Karpas-422 (cell line): ENCODE results near the gene CASP3. TPM values are rescaled to one million over a fixed set of nuclear protein-coding genes. Genes with fewer than 3 reads are reported as not detected.

Source experiments
- DNase-seq: peaks from one replicate; pipeline ENCODE4 v3.0.0-alpha.2; 2015
- H2AFZ ChIP-seq: fragments of 200-600 bp; sonication (generic); 2 replicates; pipeline ENCODE4 v1.6.1; 2014; ENCODE audit warnings: antibody characterized with exemption, low read length, mixed read lengths
- H3K27ac ChIP-seq: fragments of 200-600 bp; sonication (generic); 2 replicates; pipeline ENCODE4 v1.5.1; 2014; ENCODE audit warnings: mild to moderate bottlenecking, low read length, moderate library complexity
- H3K27me3 ChIP-seq: fragments of 200-600 bp; sonication (generic); 2 replicates; pipeline ENCODE4 v1.6.1; 2014; ENCODE audit warnings: low read length, mixed read lengths
- H3K36me3 ChIP-seq: fragments of 200-600 bp; sonication (generic); 2 replicates; pipeline ENCODE4 v1.6.1; 2014; ENCODE audit warnings: low read length, mixed read lengths; ENCODE audit not compliant: insufficient read depth
- H3K4me1 ChIP-seq: fragments of 200-600 bp; sonication (generic); 2 replicates; pipeline ENCODE4 v1.6.1; 2014; ENCODE audit warnings: mild to moderate bottlenecking, low read length, mixed read lengths
- H3K4me2 ChIP-seq: fragments of 200-600 bp; sonication (generic); 2 replicates; pipeline ENCODE4 v1.6.1; 2014; ENCODE audit warnings: low read length, low read depth, mild to moderate bottlenecking; ENCODE audit not compliant: poor library complexity, severe bottlenecking
- H3K4me3 ChIP-seq: fragments of 200-600 bp; sonication (generic); 2 replicates; pipeline ENCODE4 v1.5.1; 2014; ENCODE audit warnings: mild to moderate bottlenecking, antibody characterized with exemption, low read length, mixed read lengths
- H3K79me2 ChIP-seq: fragments of 200-600 bp; sonication (generic); 2 replicates; pipeline ENCODE4 v1.6.1; 2014; ENCODE audit warnings: mild to moderate bottlenecking, low read length, mixed read lengths
- H3K9ac ChIP-seq: fragments of 200-600 bp; sonication (generic); 2 replicates; pipeline ENCODE4 v1.6.0; 2014; ENCODE audit warnings: low read length
- H3K9me2 ChIP-seq: fragments of 200-600 bp; sonication (generic), shearing (Covaris generic); replicated peaks from 2 replicates; pipeline ENCODE4 v1.6.0; 2014; ENCODE audit warnings: mild to moderate bottlenecking, low read length, moderate library complexity; ENCODE audit not compliant: insufficient read depth
- H3K9me3 ChIP-seq: fragments of 300-700, 200-600 bp; sonication (generic); 2 replicates; pipeline ENCODE4 v1.6.1; 2014; ENCODE audit warnings: low read length, mixed read lengths
- H4K20me1 ChIP-seq: fragments of 200-600 bp; sonication (generic); 2 replicates; pipeline ENCODE4 v1.6.1; 2014; ENCODE audit warnings: mild to moderate bottlenecking, antibody characterized with exemption, low read length, low read depth; ENCODE audit not compliant: insufficient read depth
- total RNA-seq: library from RNA; depleted of rRNA; stranded (reverse); fragments of >200 nt; shearing (Covaris generic); gene quantifications from 2 replicates; pipeline ENCODE4 v1.2.3, GENCODE V29; 2014; ENCODE audit warnings: low replicate concordance

The CASP3 gene
- total RNA-seq, 1 experiment from 2014 or later, result 22.5 TPM

DNA sequence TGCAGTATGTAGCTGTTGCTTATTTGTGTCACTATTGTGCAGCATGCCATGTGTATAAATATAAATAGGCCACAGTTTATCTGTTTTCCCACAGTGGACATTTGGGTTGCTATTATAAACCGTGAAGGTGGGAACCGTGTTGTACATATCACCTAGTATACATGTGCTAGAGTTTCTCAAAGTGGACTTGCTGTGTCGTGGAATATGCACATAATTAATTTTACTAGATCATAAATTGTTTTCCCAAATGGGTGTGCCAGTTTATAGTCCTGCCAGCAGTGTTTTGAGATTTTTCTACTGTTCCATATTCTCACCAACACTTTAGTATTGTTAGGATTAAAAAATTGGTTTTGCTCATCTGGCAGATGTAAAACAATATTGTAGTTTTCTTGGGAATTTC, 38.8 kb upstream of the CASP3 start:
- Histone ChIP-seq H3K9ac (no peak overlapping the region), H3K4me1 (no peaks in the 10 kb centered on the region), H3K9me2 (no peaks in the 10 kb centered on the region), H3K4me2 (no peak overlapping the region), H4K20me1 (no peaks in the 10 kb centered on the region), H3K27me3 (no peaks in the 10 kb centered on the region), H3K36me3 (no peaks in the 10 kb centered on the region; the same call in 1 of the 2 replicates), H2AFZ (no peak overlapping the region), H3K79me2 (no peaks in the 10 kb centered on the region), H3K9me3 (no peaks in the 10 kb centered on the region), H3K27ac (no peak overlapping the region), H3K4me3 (no peak overlapping the region)
- DNase-seq, result no peak

DNA sequence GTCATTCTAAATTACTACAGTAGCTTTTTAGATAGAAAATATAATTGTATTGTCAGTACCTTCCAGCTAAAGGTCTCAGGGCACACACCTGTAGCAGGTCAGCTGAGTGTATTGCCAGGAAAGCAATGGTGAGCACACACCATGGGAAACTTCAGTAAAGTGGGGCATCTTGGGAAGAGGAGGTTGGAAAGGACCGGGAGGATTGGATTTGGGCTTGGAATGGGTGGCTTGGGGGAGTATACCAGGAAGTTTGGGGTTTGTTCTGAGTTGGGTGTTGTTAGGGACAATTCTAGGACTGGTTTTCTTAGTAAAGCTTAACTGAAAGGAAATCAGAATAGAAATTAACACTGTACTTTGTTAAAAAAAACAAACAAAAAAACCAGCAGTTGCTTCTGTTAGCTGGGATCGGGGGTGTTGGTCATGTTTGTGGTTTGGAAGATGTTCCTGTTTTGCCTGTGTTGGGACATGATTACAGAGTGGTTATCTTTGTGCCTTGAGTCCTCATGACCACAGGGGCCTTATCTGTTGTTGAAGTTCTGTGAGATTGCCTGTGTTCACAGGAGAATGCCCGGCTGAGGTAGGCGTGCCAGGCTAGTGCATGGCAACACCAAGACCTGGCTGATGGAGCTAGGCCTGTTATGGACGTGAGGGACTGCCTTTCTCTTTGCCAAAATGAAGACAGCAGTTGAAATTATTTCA, 35.4 kb upstream of the CASP3 start:
- H4K20me1 ChIP-seq, result no peaks in the 10 kb centered on the region
- H3K27me3 ChIP-seq, result no peaks in the 10 kb centered on the region
- no peak overlapping the region for H3K4me3 ChIP-seq
- H3K79me2 ChIP-seq, result no peaks in the 10 kb centered on the region
- no peak overlapping the region for H3K9ac ChIP-seq
- no peaks in the 10 kb centered on the region for H3K4me1 ChIP-seq
- DNase-seq, result no peak
- no peak overlapping the region for H2AFZ ChIP-seq
- H3K36me3 ChIP-seq, result no peaks in the 10 kb centered on the region
- H3K9me2 ChIP-seq, result no peaks in the 10 kb centered on the region
- no peak overlapping the region for H3K27ac ChIP-seq
- no peak overlapping the region for H3K4me2 ChIP-seq
- H3K9me3 ChIP-seq, result no peaks in the 10 kb centered on the region

DNA sequence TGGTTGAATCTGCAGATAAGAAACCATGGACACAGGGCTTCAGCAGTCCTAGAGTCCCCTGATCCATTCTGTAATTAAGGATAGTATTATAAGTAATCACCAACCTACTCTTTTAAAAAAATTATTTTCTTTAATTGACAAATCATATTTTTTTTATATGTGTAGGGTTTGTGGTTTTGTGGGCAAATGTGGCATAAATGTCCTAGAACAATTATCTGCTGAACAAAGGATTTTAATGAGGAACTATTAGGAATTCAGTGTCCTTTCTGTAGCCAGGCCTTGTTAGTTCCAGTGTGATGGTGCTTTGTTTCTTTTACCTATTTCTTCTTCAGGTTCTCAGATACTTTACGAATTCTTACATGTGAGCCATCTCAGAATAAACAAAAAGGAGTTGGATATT, 32.7 kb upstream of the CASP3 start:
- Histone ChIP-seq H3K9me3 (no peaks in the 10 kb centered on the region), H4K20me1 (no peaks in the 10 kb centered on the region), H3K79me2 (no peaks in the 10 kb centered on the region), H3K4me3 (no peak overlapping the region), H3K27ac (no peak overlapping the region), H3K4me1 (no peaks in the 10 kb centered on the region), H3K36me3 (no peaks in the 10 kb centered on the region), H3K9ac (no peak overlapping the region), H3K27me3 (no peaks in the 10 kb centered on the region), H3K4me2 (no peak overlapping the region), H3K9me2 (no peaks in the 10 kb centered on the region), H2AFZ (no peak overlapping the region)
- no peak for DNase-seq

DNA sequence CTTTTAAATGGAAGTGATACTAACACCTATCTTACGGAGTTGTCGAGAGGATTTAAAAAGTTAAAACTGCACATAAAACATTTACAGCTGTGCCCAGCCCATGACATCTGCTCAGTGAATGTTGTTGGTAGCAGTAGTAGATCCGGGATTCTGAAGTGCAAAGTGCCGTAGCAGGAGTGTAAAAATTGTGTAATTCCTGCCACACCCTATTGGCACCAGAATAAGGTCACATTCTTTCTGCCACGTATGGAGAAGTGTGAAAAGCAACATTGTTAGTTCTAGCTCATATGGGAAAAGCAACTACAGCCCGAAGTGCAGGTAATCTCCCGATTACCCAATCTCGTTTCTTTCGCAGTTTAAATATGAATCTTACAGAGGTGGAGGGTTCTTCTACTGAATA, 31.5 kb upstream of the CASP3 start:
- H3K27me3 ChIP-seq, result no peaks in the 10 kb centered on the region

DNA sequence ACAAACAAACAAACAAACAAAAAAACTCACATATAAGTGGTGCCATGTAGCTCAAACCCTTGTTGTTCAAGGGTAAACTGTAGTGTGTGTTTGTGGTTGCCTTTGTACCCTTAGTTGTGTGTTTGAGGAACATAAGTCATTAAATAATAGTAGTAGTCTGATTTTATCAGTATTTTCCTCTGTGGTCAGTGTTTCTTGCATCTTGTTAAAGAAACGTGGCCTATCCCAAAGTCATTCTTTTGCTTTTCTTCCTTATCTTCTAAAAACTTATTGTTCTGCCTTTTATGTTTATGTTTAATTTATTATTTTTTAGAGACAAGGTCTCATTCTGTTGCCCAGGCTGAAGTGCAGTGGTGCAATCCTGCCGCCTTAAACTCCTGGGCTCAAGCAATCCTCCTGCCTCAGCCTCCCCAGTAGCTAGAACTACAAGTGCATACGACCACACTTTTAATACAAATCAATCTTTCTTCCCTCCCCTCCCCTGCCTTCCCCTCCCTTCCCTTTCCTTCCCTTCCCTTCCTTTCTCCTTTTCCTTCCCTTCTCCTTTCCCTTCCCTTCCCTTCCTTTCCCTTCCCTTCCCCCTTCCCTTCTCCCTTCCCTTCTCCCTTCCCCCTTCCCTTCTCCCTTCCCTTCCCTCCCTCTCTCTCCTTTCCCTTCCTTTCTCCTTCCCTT, 26.7 kb upstream of the CASP3 start:
- no peak for DNase-seq
- no peaks in the 10 kb centered on the region for H3K4me1 ChIP-seq
- H3K27me3 ChIP-seq, result no peaks in the 10 kb centered on the region
- no peaks in the 10 kb centered on the region for H3K79me2 ChIP-seq
- H4K20me1 ChIP-seq, result no peaks in the 10 kb centered on the region
- no peaks in the 10 kb centered on the region for H3K9me2 ChIP-seq
- H3K36me3 ChIP-seq, result no peaks in the 10 kb centered on the region
- no peak overlapping the region for H3K4me3 ChIP-seq
- H3K4me2 ChIP-seq, result no peak overlapping the region
- H2AFZ ChIP-seq, result no peak overlapping the region
- no peaks in the 10 kb centered on the region for H3K9me3 ChIP-seq
- no peak overlapping the region for H3K27ac ChIP-seq
- no peak overlapping the region for H3K9ac ChIP-seq

More for the DNA sequence above, 31.5 kb upstream of the CASP3 start:
- Histone ChIP-seq H3K4me2 (no peak overlapping the region), H3K79me2 (no peaks in the 10 kb centered on the region), H4K20me1 (no peaks in the 10 kb centered on the region), H3K27ac (no peak overlapping the region), H3K36me3 (no peaks in the 10 kb centered on the region), H2AFZ (no peak overlapping the region), H3K9ac (no peak overlapping the region), H3K9me2 (no peaks in the 10 kb centered on the region), H3K4me1 (no peaks in the 10 kb centered on the region), H3K9me3 (no peaks in the 10 kb centered on the region), H3K4me3 (no peak overlapping the region)
- no peak for DNase-seq

DNA sequence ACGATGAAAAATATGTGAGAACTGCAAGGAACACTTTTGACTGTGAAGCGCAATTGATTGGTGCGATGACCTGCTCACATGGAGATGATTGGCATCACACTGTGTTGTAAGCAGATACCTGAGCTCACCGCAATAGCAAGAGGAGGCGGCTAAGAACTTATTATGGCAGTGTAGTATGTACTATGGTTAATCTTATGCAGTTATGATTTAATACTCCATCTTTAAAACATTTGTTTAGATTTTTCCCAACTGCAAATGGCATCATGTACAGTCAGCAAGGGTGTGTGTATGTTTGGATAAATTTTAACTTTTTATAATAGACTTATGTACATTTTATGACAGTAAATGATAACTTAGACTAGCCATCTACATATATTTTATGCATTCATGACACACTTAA, 25.8 kb upstream of the CASP3 start:
- Histone ChIP-seq H3K27ac (no peak overlapping the region), H3K9me3 (no peaks in the 10 kb centered on the region), H3K9ac (no peak overlapping the region), H3K36me3 (no peaks in the 10 kb centered on the region), H3K79me2 (no peaks in the 10 kb centered on the region), H3K4me1 (no peaks in the 10 kb centered on the region), H2AFZ (no peak overlapping the region), H4K20me1 (no peaks in the 10 kb centered on the region), H3K27me3 (no peaks in the 10 kb centered on the region), H3K4me2 (no peak overlapping the region), H3K9me2 (no peaks in the 10 kb centered on the region), H3K4me3 (no peak overlapping the region)
- DNase-seq, result no peak

DNA sequence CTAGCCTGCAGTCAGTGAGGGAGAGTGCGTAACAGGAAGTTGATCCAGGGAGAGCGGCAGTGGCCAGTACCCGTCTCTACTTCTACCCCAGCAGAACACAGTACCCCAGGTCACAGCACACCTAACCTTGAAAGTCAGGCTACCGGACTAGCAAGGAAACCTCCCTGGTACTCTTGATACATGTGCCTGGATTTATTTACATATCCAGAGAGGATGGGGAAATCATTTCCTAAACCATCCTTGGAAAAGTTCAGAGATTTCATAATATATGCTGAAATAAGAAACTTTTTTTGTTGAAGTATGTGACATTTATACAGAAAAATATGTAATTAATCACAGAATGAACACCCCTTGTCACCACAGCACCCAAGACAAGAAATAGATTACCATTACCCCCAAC, 24.8 kb upstream of the CASP3 start:
- H3K4me1 ChIP-seq, result no peaks in the 10 kb centered on the region
- H3K36me3 ChIP-seq, result no peaks in the 10 kb centered on the region
- H3K27ac ChIP-seq, result no peak overlapping the region
- no peak overlapping the region for H3K4me2 ChIP-seq
- H3K9me2 ChIP-seq, result no peaks in the 10 kb centered on the region
- H3K9ac ChIP-seq, result no peak overlapping the region
- H2AFZ ChIP-seq, result no peak overlapping the region
- H3K27me3 ChIP-seq, result no peaks in the 10 kb centered on the region
- H4K20me1 ChIP-seq, result no peaks in the 10 kb centered on the region
- no peak for DNase-seq
- no peaks in the 10 kb centered on the region for H3K79me2 ChIP-seq
- H3K4me3 ChIP-seq, result no peak overlapping the region
- no peaks in the 10 kb centered on the region for H3K9me3 ChIP-seq

DNA sequence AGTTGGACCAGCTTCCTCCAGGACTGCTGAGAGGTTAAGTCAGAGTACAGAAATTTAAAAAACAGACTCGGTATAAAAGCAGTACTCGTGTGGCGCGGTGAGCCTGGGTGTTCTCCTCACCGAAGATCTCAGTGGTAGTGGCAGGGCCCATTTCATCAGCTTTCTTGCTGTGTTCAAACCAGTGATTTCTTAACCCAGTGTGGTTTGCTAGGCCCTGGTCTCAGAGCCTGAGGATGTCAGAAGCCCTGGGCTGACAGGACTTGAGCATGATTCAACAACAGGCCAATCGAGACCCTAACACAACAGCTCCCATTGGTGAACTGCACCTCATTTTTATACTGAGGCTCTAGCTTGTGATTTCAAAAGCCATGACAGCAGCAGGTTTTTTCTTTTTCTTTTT, 23.5 kb upstream of the CASP3 start:
- Histone ChIP-seq H3K4me2 (no peak overlapping the region), H3K27me3 (no peaks in the 10 kb centered on the region), H3K27ac (no peak overlapping the region), H3K9me3 (no peaks in the 10 kb centered on the region), H2AFZ (no peak overlapping the region), H3K9ac (no peak overlapping the region), H3K36me3 (no peaks in the 10 kb centered on the region), H4K20me1 (no peaks in the 10 kb centered on the region), H3K9me2 (no peaks in the 10 kb centered on the region), H3K4me1 (no peaks in the 10 kb centered on the region), H3K4me3 (no peak overlapping the region), H3K79me2 (no peaks in the 10 kb centered on the region)
- DNase-seq, result no peak
